NCI-H2227 treated with DMSO at 0.1 percent for 48 hours (cell line): Measurements from ENCODE around the gene ITSN2.

Source experiments
- DNase-seq: peaks from one replicate; lab custom pipeline; 2025; lab: John Stamatoyannopoulos, UW

ITSN2 gene

DNA sequence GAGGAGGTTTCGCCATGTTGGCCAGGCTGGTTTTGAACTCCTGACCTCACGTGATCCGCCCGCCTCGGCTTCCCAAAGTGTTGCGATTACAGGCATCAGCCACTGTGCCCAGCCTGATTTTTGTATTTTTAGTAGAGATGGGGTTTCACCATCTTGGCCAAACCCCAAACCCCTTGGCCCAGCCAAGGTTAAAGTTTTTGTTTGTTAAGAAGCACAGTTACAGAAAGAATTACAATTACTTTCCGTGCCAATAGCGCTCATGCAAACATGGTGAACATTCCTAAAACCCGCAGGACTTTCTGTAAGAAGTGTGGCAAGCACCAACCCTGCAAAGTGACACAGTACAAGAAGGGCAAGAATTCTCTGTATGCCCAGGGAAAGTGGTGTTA is 26.1 kb downstream of the ITSN2 start:
- no peak for DNase-seq

DNA sequence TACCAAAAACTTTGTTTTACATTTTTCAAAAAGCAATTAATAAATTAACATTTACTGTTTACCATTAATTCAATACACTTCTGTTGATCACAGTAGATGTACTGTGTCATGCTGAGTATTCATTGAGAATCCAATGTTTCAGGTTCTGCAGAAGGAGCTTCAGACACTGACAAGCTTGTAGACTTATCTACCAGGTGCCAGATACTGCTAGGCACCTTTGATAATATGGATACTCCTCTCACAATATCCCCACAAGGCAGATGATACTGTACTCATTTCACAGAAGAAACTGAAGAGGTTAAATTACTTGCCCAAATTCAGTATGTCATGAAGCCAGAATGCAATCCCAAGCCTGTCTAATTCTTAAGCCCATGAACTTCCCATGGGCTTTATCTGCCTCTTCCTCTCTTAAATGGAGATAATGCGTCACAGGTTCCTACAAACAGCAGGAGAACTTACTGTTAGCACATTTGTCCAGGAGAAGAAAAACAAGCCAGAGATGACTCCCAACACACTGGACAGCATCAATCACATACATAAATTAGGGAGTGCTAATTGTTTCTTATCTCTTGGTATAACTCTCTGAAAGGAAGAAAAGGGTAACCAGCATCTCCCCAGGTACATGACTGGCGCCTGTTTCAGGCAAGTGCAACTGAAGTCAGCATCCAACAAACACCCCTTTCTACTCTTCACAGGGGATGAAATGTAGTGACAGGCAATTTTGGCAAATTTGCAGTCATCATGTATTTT is 27.4 kb downstream of the ITSN2 start:
- no peak for DNase-seq

DNA sequence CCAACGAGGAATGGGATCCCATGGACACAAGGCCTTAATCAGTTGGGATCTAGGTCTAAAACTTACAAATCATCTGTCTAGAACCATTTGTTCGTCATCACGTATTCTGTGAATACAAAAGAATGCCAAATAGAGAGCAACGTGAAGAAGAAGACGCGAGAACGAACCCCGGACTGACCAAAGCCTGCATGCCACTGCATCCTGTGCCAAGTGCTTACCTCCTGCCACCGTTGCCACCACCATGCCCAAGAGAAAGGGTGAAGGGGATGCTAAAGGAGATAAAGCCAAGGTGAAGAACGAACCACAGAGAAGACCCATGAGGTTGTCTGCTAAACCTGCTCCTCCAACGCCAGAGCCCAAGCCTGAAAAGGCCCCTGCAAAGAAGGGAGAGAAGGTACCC is 30.2 kb downstream of the ITSN2 start:
- DNase-seq, result no peak

DNA sequence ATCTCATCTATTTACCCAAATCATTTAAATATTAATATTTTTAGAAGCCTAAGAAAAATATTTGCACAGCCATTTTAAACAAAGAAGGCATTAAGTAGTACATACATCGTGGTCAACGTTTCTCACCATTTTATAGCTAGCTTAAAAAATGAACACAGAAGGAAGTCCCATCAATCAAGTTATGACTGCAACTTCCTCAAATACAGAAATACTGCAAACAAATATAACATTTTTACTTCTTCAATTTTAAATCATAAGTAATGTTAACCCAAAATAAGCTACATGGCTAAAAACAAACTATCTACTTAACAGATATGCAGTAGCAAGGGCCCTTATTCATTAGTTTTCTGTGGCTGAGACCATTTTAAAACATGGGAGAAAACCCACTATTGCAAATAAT is 30.6 kb downstream of the ITSN2 start:
- DNase-seq, result no peak

DNA sequence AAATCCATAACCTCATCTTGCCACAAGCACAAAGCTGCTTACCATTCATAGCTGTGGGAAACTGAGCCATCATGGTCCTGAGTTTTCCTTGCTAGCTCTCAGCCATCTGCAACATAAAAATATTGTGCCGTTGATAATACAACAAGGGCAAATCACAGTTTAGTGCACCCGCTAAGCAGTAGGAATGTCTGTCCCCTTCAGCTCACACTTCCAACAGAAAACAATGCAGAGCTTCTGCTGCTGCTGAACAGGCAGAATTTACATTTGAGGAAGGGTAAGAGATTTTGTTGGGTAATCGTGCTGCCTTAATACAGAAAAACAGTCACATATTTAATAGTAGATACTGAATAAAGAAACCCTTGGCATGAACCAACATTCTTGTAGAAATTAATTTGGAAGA is 32.3 kb downstream of the ITSN2 start:
- DNase-seq, result peak; percentile 37

DNA sequence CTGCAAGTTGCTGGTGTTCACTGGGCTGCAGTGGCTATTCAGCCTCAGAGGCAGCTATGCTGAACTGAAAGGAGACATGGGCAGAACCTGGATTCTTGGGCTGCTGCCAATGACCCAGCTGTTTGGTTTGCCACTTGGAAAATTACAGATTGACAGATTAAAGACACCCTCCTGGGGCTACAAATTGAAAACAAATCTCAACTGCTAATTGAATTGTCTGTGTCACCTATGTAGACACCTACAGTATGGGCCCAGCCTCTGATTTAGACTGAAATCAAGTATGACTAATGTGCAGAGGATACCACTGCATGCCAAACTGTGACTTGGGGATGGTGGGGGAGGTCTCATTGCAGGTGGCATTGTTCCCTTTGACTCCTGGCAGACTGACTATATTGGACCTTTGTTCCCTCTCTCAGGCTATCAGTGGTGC is 42.8 kb downstream of the ITSN2 start:
- DNase-seq, result no peak

DNA sequence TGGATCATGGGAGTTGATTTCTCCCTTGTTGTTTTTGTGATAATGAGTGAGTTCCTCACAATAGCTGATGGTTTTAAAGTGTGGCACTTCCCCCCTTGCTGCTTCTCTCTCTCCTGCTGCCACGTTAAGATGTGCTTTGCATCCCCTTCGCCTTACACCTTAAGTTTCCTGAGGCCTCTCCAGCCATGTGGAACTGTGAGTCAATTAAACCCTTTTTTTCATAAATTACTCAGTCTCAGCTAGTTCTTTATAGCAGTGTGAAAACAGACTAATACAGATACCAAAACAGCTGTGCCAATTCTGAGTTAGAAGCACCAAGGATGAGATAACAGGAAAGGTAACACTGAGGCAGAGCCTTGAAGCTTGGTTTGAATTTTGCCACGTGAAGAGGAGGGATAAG is 44.7 kb downstream of the ITSN2 start:
- no peak for DNase-seq

- DNase-seq, result no peak
These were observed 46.3 kb downstream of the ITSN2 start for GRCh38 chr2:24313744-24314632.

GRCh38 chr2:24307961-24308360 is 52.4 kb downstream of the ITSN2 start:
- DNase-seq, result no peak

- no peak for DNase-seq
These were observed 55.7 kb downstream of the ITSN2 start for GRCh38 chr2:24304631-24305030.

GRCh38 chr2:24304098-24304497 is 56.2 kb downstream of the ITSN2 start:
- peak; percentile 17 for DNase-seq

DNA sequence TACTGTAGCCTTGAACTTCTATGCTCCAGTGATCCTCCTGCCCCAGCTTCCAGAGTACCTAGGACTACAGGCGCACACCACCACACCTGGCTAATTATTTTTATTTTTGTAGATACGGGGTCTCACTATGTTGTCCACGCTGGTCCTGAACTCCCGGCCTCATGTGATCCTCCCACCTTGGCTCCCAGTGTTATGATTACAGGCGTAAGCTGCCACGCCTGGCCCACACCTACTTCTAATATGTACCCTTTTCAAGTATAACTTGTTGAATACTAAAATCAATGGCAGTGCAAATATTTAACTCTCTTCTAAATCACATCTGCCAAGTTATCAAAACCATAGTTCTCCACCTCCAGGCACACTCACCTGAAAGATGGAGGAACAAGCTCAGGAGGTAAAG is 58.7 kb downstream of the ITSN2 start:
- DNase-seq, result no peak

GRCh38 chr2:24297663-24298062 is 62.7 kb downstream of the ITSN2 start:
- no peak for DNase-seq

- DNase-seq, result no peak
These were observed 73.2 kb downstream of the ITSN2 start for GRCh38 chr2:24287171-24287570.

GRCh38 chr2:24285484-24286152 is 74.7 kb downstream of the ITSN2 start:
- DNase-seq, result no peak

GRCh38 chr2:24280645-24281044 is 79.7 kb downstream of the ITSN2 start:
- DNase-seq, result no peak

DNA sequence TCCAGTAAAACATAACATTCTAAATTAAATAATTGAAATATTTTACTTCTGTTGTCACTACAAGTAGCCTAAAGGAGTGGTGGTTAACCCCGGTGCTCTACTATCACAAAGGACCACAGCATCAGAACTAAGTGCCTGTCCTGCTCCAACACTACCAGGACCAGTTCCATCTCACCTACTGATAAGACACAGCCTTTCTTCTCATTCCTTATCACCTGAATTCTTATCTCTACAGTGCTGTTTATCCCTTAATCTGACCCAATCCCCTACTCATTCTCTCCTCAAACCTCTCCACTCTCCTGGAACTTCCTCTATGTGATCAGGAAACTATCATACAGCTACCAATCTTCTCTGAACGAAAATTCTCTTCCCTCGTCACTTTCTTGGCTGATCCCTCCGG is 80.2 kb downstream of the ITSN2 start:
- DNase-seq, result no peak

GRCh38 chr2:24276349-24276899 is 83.9 kb downstream of the ITSN2 start:
- no peak for DNase-seq

- no peak for DNase-seq
These were observed 85.5 kb downstream of the ITSN2 start for GRCh38 chr2:24274809-24275208.

DNA sequence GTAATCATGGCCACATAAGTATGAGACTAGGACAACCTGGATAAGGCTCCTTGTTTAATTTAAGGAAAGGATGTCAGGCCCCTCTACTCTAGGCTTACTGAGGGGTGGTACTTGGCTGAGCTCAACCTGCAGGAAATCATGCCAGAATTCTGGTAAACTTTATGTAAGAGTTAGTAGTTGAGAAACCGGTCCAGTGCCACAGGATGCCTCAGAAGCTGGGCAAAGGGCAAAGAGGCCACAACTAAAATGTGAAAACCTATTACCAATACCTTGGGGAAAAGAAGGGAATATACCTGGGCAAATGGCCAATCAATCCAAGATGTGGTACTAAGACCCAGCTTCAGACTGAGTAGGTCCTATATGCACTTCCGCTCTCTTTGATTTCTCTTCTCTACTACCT is 86.7 kb downstream of the ITSN2 start:
- DNase-seq, result no peak

GRCh38 chr2:24272907-24273306 is 87.4 kb downstream of the ITSN2 start:
- no peak for DNase-seq

GRCh38 chr2:24272161-24272802 is 88.1 kb downstream of the ITSN2 start:
- no peak for DNase-seq
